AG09309 (cell line): ENCODE data around the gene CCDC15.

ENCODE experiments used
- DNase-seq: peaks from one replicate; pipeline ENCODE4 v3.0.0-alpha.2; 2010; ENCODE audit warnings: low read depth
- H3K4me3 ChIP-seq: 2 replicates; pipeline ENCODE4 v1.5.1; 2011; ENCODE audit warnings: mild to moderate bottlenecking, low read depth, low read length, moderate library complexity; ENCODE audit not compliant: control insufficient read depth
- CTCF ChIP-seq: IDR thresholded peaks from 2 replicates; pipeline ENCODE4 v1.5.1; 2011; ENCODE audit warnings: mild to moderate bottlenecking, low read depth, low read length, inconsistent platforms; ENCODE audit not compliant: insufficient read depth, control insufficient read depth; ENCODE audit errors: missing control alignments

The CCDC15 gene

GRCh38 chr11:124919898-124920297 is 34.1 kb upstream of the CCDC15 start:
- no peak for DNase-seq
- no peak overlapping the region for H3K4me3 ChIP-seq
- no peak for TF ChIP-seq CTCF

- no peak for DNase-seq
- no peak overlapping the region for H3K4me3 ChIP-seq
These were observed 33.6 kb upstream of the CCDC15 start for GRCh38 chr11:124920356-124920755.

GRCh38 chr11:124920870-124921609 is 33.0 kb upstream of the CCDC15 start:
- no peak for DNase-seq
- peak overlapping the region; percentile 2 for H3K4me3 ChIP-seq
- TF ChIP-seq CTCF, result no peak

More at GRCh38 chr11:124920356-124920755, 33.6 kb upstream of the CCDC15 start:
- no peak for TF ChIP-seq CTCF

- TF ChIP-seq CTCF, result no peak
- H3K4me3 ChIP-seq, result no peak overlapping the region
- DNase-seq, result no peak
These were observed 31.2 kb upstream of the CCDC15 start for GRCh38 chr11:124922831-124923230.

GRCh38 chr11:124923296-124923695 is 30.7 kb upstream of the CCDC15 start:
- H3K4me3 ChIP-seq, result no peak overlapping the region
- TF ChIP-seq CTCF, result no peak
- DNase-seq, result no peak

- no peak for DNase-seq
- no peak for TF ChIP-seq CTCF
- H3K4me3 ChIP-seq, result no peak overlapping the region
These were observed 24.9 kb upstream of the CCDC15 start for GRCh38 chr11:124928942-124929665.
